ENCODE data around the gene ZNF215. TPM values are rescaled to one million over a fixed set of nuclear protein-coding genes. Genes with fewer than 3 reads are reported as not detected.
"Not testable (repeated sequence)": the region's sequence is repeated elsewhere in the genome, so short reads cannot be mapped to it uniquely, and the experiment has no call there.

Gene ZNF215
- polyA plus RNA-seq, 3 donors: 0.08 TPM; not detected in 2

DNA sequence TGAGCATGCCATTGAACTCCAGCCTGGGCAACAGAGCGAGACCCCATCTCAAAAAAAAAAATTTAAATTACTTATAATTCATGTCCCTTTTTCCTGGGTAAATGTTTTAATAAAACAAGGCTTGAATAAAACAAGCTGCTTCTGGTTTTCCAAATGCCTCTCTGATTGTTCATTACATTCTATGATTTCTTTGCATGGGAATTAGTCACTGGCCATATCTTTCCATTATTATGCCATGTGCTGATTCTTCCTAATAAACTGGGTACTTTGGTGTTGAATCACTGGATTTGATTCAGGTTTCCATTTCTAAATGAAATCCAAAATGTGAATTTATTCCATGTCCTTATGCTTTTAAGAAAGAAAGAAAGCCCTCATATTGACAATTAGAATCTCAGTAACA is 42.6 kb downstream of the ZNF215 start:
- DNase-seq: no peak
- WGBS (ENCODE audit: insufficient coverage): no CpG with 5 or more reads among the region's 1 CpG
- Mint-ChIP-seq H3K4me1 (no peaks in the 10 kb centered on the region), H3K27me3 (ENCODE audit: low read depth in 3 of 3) (peaks cover 0 to 1% (median 0%) of the 10 kb centered on the region in 3 donors), H3K36me3 (no peaks in the 10 kb centered on the region), H3K9me3 (peaks cover 0 to 9% (median 2%) of the 10 kb centered on the region in 7 donors), H3K27ac (no peak overlapping the region), H3K4me3 (no peak overlapping the region)
- no peak overlapping the region for H3K4me2 ChIP-seq (replicated peaks; ENCODE audit: extremely low read depth, low read length, poor library complexity, severe bottlenecking)
- H3K27ac ChIP-seq (ENCODE audit: low read depth in 1 of 2, low read length in 2 of 2): no peak overlapping the region
- H3K9me3 ChIP-seq (replicated peaks in 1 of 2; ENCODE audit: control insufficient read depth in 1 of 2, insufficient read depth in 1 of 2, low read length in 2 of 2): no peaks in the 10 kb centered on the region
- H3K4me1 ChIP-seq (ENCODE audit: control insufficient read depth in 1 of 2, insufficient read depth in 2 of 2, low read length in 2 of 2): no peaks in the 10 kb centered on the region
- H4K20me1 ChIP-seq (ENCODE audit: insufficient read depth, low read length): no peaks in the 10 kb centered on the region
- H3K79me2 ChIP-seq (ENCODE audit: insufficient read depth, low read length): no peaks in the 10 kb centered on the region
- no peaks in the 10 kb centered on the region for H3K27me3 ChIP-seq (ENCODE audit: control insufficient read depth in 2 of 2, insufficient read depth in 2 of 2, low read length in 2 of 2)
- no peak overlapping the region for H2AFZ ChIP-seq (ENCODE audit: insufficient read depth, low read depth, low read length, poor library complexity, severe bottlenecking)
- intact Hi-C loops (cut with micrococcal nuclease): no loop called here
- H3K36me3 ChIP-seq (replicated peaks in 1 of 2; ENCODE audit: control insufficient read depth in 1 of 2, insufficient read depth in 2 of 2, low read length in 2 of 2): no peaks in the 10 kb centered on the region
- H3K4me3 ChIP-seq (replicated peaks in 1 of 3; ENCODE audit: low read depth in 2 of 3, low read length in 3 of 3): no peak overlapping the region
- no peak overlapping the region for H3K9ac ChIP-seq (ENCODE audit: insufficient read depth, low read length, poor library complexity, severe bottlenecking)
- TF ChIP-seq, protein P1, sequence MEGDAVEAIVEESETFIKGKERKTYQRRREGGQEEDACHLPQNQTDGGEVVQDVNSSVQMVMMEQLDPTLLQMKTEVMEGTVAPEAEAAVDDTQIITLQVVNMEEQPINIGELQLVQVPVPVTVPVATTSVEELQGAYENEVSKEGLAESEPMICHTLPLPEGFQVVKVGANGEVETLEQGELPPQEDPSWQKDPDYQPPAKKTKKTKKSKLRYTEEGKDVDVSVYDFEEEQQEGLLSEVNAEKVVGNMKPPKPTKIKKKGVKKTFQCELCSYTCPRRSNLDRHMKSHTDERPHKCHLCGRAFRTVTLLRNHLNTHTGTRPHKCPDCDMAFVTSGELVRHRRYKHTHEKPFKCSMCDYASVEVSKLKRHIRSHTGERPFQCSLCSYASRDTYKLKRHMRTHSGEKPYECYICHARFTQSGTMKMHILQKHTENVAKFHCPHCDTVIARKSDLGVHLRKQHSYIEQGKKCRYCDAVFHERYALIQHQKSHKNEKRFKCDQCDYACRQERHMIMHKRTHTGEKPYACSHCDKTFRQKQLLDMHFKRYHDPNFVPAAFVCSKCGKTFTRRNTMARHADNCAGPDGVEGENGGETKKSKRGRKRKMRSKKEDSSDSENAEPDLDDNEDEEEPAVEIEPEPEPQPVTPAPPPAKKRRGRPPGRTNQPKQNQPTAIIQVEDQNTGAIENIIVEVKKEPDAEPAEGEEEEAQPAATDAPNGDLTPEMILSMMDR (IDR thresholded peaks at IDR 0.05): no peak

DNA sequence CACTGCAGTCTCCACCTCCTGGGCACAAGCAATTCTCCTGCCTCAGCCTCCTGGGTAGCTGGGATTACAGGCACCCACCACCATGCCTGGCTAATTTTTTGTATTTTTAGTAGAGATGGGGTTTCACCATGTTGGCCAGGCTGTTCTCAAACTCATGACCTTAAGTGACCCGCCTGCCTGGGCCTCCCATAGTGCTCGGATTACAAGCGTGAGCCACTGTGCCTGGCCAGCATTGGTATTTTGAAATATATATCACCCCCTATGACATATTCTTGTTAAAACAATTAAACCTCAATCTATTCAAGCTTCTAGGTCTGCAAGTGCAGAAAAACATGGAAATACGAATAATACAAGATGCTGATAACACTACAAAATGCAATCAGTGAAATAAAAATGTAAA is 43.6 kb downstream of the ZNF215 start:
- WGBS (ENCODE audit: insufficient coverage): 100% methylated on average over 3 of the region's 4 CpGs
- DNase-seq; intact Hi-C loops (cut with micrococcal nuclease); H3K27me3 ChIP-seq (ENCODE audit: control insufficient read depth in 2 of 2, insufficient read depth in 2 of 2, low read length in 2 of 2); H3K4me1 ChIP-seq (ENCODE audit: control insufficient read depth in 1 of 2, insufficient read depth in 2 of 2, low read length in 2 of 2); H3K79me2 ChIP-seq (ENCODE audit: insufficient read depth, low read length); H3K27ac ChIP-seq (ENCODE audit: low read depth in 1 of 2, low read length in 2 of 2); H3K36me3 ChIP-seq (replicated peaks in 1 of 2; ENCODE audit: control insufficient read depth in 1 of 2, insufficient read depth in 2 of 2, low read length in 2 of 2); H3K9ac ChIP-seq (ENCODE audit: insufficient read depth, low read length, poor library complexity, severe bottlenecking); H3K9me3 ChIP-seq (replicated peaks in 1 of 2; ENCODE audit: control insufficient read depth in 1 of 2, insufficient read depth in 1 of 2, low read length in 2 of 2); H3K4me1 Mint-ChIP-seq; H3K4me3 Mint-ChIP-seq; H3K27me3 Mint-ChIP-seq (ENCODE audit: low read depth in 3 of 3); H3K4me2 ChIP-seq (replicated peaks; ENCODE audit: extremely low read depth, low read length, poor library complexity, severe bottlenecking); H3K36me3 Mint-ChIP-seq; H3K4me3 ChIP-seq (replicated peaks in 1 of 3; ENCODE audit: low read depth in 2 of 3, low read length in 3 of 3); H4K20me1 ChIP-seq (ENCODE audit: insufficient read depth, low read length); H2AFZ ChIP-seq (ENCODE audit: insufficient read depth, low read depth, low read length, poor library complexity, severe bottlenecking); H3K27ac Mint-ChIP-seq; H3K9me3 Mint-ChIP-seq: not testable (repeated sequence)
